HCT116 (cell line): ENCODE results near the gene CYP20A1. TPM values are rescaled to one million over a fixed set of nuclear protein-coding genes. Genes with fewer than 3 reads are reported as not detected.

Experiments
- ATAC-seq: fragments of 200-7000 bp; cut with Tn5 transposase; 2 replicates; pipeline ENCODE4 v1.9.1; 2020; ENCODE audit warnings: mild to moderate bottlenecking, moderate library complexity
- BruUV-seq: library from RNA; stranded (reverse); fragments of 400-500 nt; replicated peaks from 2 replicates; lab custom pipeline; 2021; lab: Mats Ljungman, UMichigan
- CTCF ChIA-PET: fragments of 300-600 bp; sonication (Branson Sonifier 250); formaldehyde crosslinking; loops from one replicate; lab custom pipeline; 2021; ENCODE audit warnings: antibody characterized with exemption; lab: Charles Lee
- POLR2A ChIA-PET: fragments of 300-600, 350-600 bp; sonication (Branson Sonifier 250); formaldehyde crosslinking; loops from one replicate; lab custom pipeline; 2021; ENCODE audit warnings: antibody characterized with exemption; lab: Charles Lee
- RAD21 ChIA-PET, 2 experiments: fragments of 300-600 bp; sonication (Branson Sonifier 250); formaldehyde crosslinking; loops; one replicate each; lab custom pipeline; 2023; ENCODE audit warnings: low total read pairs in 2 of 2; ENCODE audit not compliant: uncharacterized antibody in 2 of 2, unreplicated experiment in 2 of 2, low non-redundant PET in 1 of 2; lab: Charles Lee
- DNase-seq: peaks from one replicate; pipeline ENCODE4 v3.0.0-alpha.2; 2010; ENCODE audit warnings: low read depth, low spot score
- H2AFZ ChIP-seq: fragments of 200-600 bp; shearing (Covaris generic), sonication (generic); 2 replicates; pipeline ENCODE4 v1.6.1; 2017; ENCODE audit warnings: low read depth, mixed run types, mixed read lengths, antibody characterized with exemption, low read length; ENCODE audit not compliant: poor library complexity, severe bottlenecking
- H3K27ac ChIP-seq: 2 replicates; pipeline ENCODE4 v1.5.1; 2012; ENCODE audit warnings: low read depth, low read length
- H3K27me3 ChIP-seq: fragments of 200-600 bp; sonication (generic); 2 replicates; pipeline ENCODE4 v1.6.1; 2016; ENCODE audit warnings: mixed run types, low read length, mixed read lengths; ENCODE audit not compliant: insufficient read depth
- H3K36me3 ChIP-seq, 2 experiments: fragments of 200-500 bp in 1 of 2; fragments of 200-600 bp in 1 of 2; sonication (Bioruptor generic) in 1 of 2; sonication (generic) in 1 of 2; 2 replicates each; pipeline versions ENCODE4 v1.5.1 to v1.6.1; 2014 to 2016; ENCODE audit warnings: low read length in 2 of 2, inconsistent platforms in 1 of 2, mixed read lengths in 1 of 2, mixed run types in 1 of 2; ENCODE audit not compliant: insufficient read depth in 2 of 2, control insufficient read depth in 1 of 2
- H3K4me1 ChIP-seq, 2 experiments: fragments of 200-600 bp in 1 of 2; sonication (generic) in 1 of 2; 2 replicates each; pipeline versions ENCODE4 v1.5.1 to v1.6.1; 2012 to 2017; ENCODE audit warnings: low read length in 2 of 2, inconsistent platforms in 1 of 2, mild to moderate bottlenecking in 1 of 2, mixed read lengths in 1 of 2, mixed run types in 1 of 2, moderate library complexity in 1 of 2; ENCODE audit not compliant: insufficient read depth in 2 of 2, control insufficient read depth in 1 of 2
- H3K4me2 ChIP-seq: fragments of 200-600 bp; sonication (generic); 2 replicates; pipeline ENCODE4 v1.6.1; 2017; ENCODE audit warnings: mixed run types, low read length, mixed read lengths
- H3K4me3 ChIP-seq, 2 experiments: fragments of 200-600 bp in 1 of 2; sonication (generic) in 1 of 2; replicated peaks in 1 of 2; 2 replicates each; pipeline ENCODE4 v1.5.1; 2011 to 2016; ENCODE audit warnings: low read length in 2 of 2, control low read depth in 1 of 2, low read depth in 1 of 2, mild to moderate bottlenecking in 1 of 2, mixed read lengths in 1 of 2, mixed run types in 1 of 2
- H3K79me2 ChIP-seq: fragments of 200-600 bp; sonication (generic); 2 replicates; pipeline ENCODE4 v1.6.1; 2017; ENCODE audit warnings: mild to moderate bottlenecking, mixed run types, low read length, moderate library complexity, mixed read lengths; ENCODE audit not compliant: insufficient read depth
- H3K9ac ChIP-seq: fragments of 200-600 bp; sonication (generic); 2 replicates; pipeline ENCODE4 v1.6.1; 2016; ENCODE audit warnings: low read length, mixed read lengths
- H3K9me2 ChIP-seq: fragments of 200-600 bp; sonication (generic), shearing (Covaris generic); 2 replicates; pipeline ENCODE4 v1.6.1; 2017; ENCODE audit warnings: mixed run types, mild to moderate bottlenecking, moderate library complexity; ENCODE audit not compliant: insufficient read depth
- H3K9me3 ChIP-seq, 2 experiments: fragments of 200-500 bp in 1 of 2; fragments of 200-600 bp in 1 of 2; sonication (Bioruptor generic) in 1 of 2; sonication (generic) in 1 of 2; 2 replicates each; pipeline ENCODE4 v1.6.1; 2014 to 2017; ENCODE audit warnings: low read length in 2 of 2, mixed read lengths in 2 of 2, inconsistent platforms in 1 of 2, low read depth in 1 of 2, mild to moderate bottlenecking in 1 of 2, mixed run types in 1 of 2, moderate library complexity in 1 of 2; ENCODE audit not compliant: control insufficient read depth in 1 of 2, insufficient read depth in 1 of 2
- H4K20me1 ChIP-seq: fragments of 200-600 bp; sonication (generic), shearing (Covaris generic); 2 replicates; pipeline ENCODE4 v1.6.1; 2017; ENCODE audit warnings: mixed run types, mild to moderate bottlenecking, moderate library complexity; ENCODE audit not compliant: insufficient read depth
- CBX3 ChIP-seq: IDR thresholded peaks from 2 replicates; pipeline ENCODE4 v1.6.1; 2012; ENCODE audit warnings: low read depth
- EGR1 ChIP-seq: IDR thresholded peaks from 2 replicates; pipeline ENCODE4 v1.6.1; 2012; ENCODE audit warnings: low read depth
- EZH2 ChIP-seq: fragments of 200-600 bp; sonication (generic); IDR thresholded peaks from 2 replicates; pipeline ENCODE4 v1.6.1; 2017; ENCODE audit warnings: antibody characterized with exemption, mixed run types
- POLR2A ChIP-seq: IDR thresholded peaks from 2 replicates; pipeline ENCODE4 v1.7.0; 2011; ENCODE audit warnings: borderline replicate concordance; ENCODE audit not compliant: insufficient read depth, insufficient read length; ENCODE audit errors: extremely low read depth
- POLR2AphosphoS5 ChIP-seq: IDR thresholded peaks from 2 replicates; pipeline ENCODE4 v1.6.1; 2011; ENCODE audit warnings: mild to moderate bottlenecking, low read depth, low read length, moderate library complexity
- SIN3A ChIP-seq: IDR thresholded peaks from 2 replicates; pipeline ENCODE4 v1.6.1; 2012; ENCODE audit warnings: low read depth
- SP1 ChIP-seq: IDR thresholded peaks from 2 replicates; pipeline ENCODE4 v1.6.1; 2012; ENCODE audit warnings: low read depth
- SRF ChIP-seq: IDR thresholded peaks from 2 replicates; pipeline ENCODE4 v1.6.1; 2012; ENCODE audit warnings: low read depth
- YY1 ChIP-seq: IDR thresholded peaks from 2 replicates; pipeline ENCODE4 v1.6.1; 2011; ENCODE audit warnings: low read length, low read depth, moderate library complexity, mild to moderate bottlenecking; ENCODE audit not compliant: insufficient replicate concordance; ENCODE audit errors: extremely low read depth
- ZBTB33 ChIP-seq: IDR thresholded peaks from 2 replicates; pipeline ENCODE4 v1.6.1; 2011; ENCODE audit warnings: mild to moderate bottlenecking, low read length, moderate library complexity; ENCODE audit not compliant: insufficient replicate concordance; ENCODE audit errors: extremely low read depth
- ZFX ChIP-seq: fragments of 450-650 bp; IDR thresholded peaks from 2 replicates; pipeline ENCODE4 v1.6.1; 2017
- ZNF274 ChIP-seq: fragments of 200-500 bp; sonication (Bioruptor generic); IDR thresholded peaks from 2 replicates; pipeline ENCODE4 v1.6.1; 2014; ENCODE audit warnings: mild to moderate bottlenecking, low read depth, low read length, inconsistent platforms
- intact Hi-C: fragments of 100-400 bp; cut with micrococcal nuclease; formaldehyde crosslinking; loops from 2 replicates; pipeline ENCODE4 v1.10.0; 2022
- total RNA-seq: library from RNA; stranded (reverse); gene quantifications from one replicate; pipeline ENCODE4 v1.2.1, GENCODE V29; 2021; ENCODE audit not compliant: unreplicated experiment
- TF ChIP-seq, protein P1 (sequence below), 3 experiments: fragments of 200-600 bp in 1 of 3; sonication (generic) in 1 of 3; IDR thresholded peaks in 2 of 3; conservative IDR thresholded peaks in 1 of 3; 2 replicates each; pipeline ENCODE4 v1.5.1; 2012 to 2017; ENCODE audit warnings: low read depth in 2 of 3, low read length in 2 of 3, antibody characterized with exemption in 1 of 3, borderline replicate concordance in 1 of 3, control low read depth in 1 of 3, mild to moderate bottlenecking in 1 of 3, mixed read lengths in 1 of 3, mixed run types in 1 of 3, moderate library complexity in 1 of 3; ENCODE audit not compliant: insufficient read depth in 1 of 3
- TF ChIP-seq, protein P2 (sequence below): IDR thresholded peaks from 2 replicates; pipeline ENCODE4 v1.6.1; 2012; ENCODE audit warnings: low read depth

The CYP20A1 gene
- total RNA-seq, 1 experiment from 2014 or later = 10.0 TPM

DNA sequence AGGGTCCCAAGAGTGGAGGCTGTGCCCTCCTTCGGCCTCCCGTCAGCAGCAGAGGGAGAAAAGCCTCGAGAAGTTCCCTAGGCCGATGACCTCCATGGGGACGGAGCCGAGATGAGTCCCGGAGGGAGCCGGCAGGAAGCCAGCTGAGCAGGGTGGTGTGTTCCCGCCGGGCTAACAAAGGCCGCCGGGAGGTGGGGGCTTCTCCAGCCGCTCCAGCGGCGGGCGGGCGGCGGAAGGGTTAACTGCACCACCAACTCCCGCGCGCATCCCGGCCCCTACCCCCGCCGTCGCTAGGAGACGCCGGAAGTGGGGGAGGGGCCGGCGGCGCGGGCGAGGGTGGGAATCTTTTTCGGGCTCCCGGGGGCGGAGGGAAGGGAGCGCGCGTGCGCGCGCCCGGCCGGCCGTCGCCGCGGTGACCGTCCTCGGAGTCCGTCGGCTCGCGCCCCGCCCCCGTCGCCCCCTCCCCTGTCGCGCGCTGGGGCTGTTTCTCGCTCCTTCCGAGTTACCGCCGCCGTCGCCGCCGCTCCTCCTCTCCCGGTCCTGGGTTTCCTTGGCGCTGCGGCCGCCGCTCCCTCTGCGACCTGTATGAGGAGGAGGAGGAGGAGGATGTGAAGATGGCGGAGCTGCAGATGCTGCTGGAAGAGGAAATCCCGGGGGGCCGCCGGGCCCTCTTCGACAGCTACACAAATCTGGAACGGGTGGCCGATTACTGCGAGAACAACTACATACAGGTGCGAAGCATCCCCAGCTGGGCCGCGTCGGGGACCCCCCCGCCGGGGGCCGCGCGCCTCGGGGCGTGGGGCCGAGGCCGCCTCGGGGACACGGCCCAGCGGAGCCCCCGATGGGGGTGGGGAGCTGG is 89.3 kb downstream of the CYP20A1 start, which contains the start of gene ABI2:
ABI2 (plus strand) TSS at position 494 of the 859 bp plus-strand sequence; CDS start at position 615, 121 bp downstream.
- Histone ChIP-seq H3K4me3 (peak within 1 kb of the TSS; percentile 55 to 74), H3K9ac (peak within 1 kb of the TSS; percentile 83), H3K27ac (peak within 1 kb of the TSS; percentile 89), H3K79me2 (peaks cover 49% of the 10 kb centered on the region), H3K36me3 (no peaks in the 10 kb centered on the region), H3K27me3 (no peaks in the 10 kb centered on the region), H2AFZ (peak within 1 kb of the TSS; percentile 75), H3K4me2 (peak within 1 kb of the TSS; percentile 92), H3K4me1 (peaks cover 13 to 21% of the 10 kb centered on the region in 2 experiments), H4K20me1 (no peaks in the 10 kb centered on the region), H3K9me2 (no peaks in the 10 kb centered on the region), H3K9me3 (no peaks in the 10 kb centered on the region)
- ATAC-seq (peak; percentile 81), DNase-seq (peak; percentile 38)
- ChIA-PET RAD21 (no interaction called here), CTCF (no interaction called here), POLR2A (interaction anchor here (0.9 kb wide), 1 partner anchor 89 kb away, joined by 3 read pairs; the partner anchor contains the start of gene CYP20A1)
- no TSS peak for BruUV-seq
- TF ChIP-seq EGR1 (peak; percentile 85), SIN3A (peak; percentile 65), ZFX (peak; percentile 57), EZH2 (no peak), SRF (no peak), ZNF274 (no peak), ZBTB33 (peak; percentile 61), POLR2AphosphoS5 (peak; percentile 78), CBX3 (no peak), POLR2A (peak; percentile 60), YY1 (peak; percentile 56), SP1 (peak; percentile 39; the same call in 1 of the 2 replicates)
- TF ChIP-seq, protein P1, sequence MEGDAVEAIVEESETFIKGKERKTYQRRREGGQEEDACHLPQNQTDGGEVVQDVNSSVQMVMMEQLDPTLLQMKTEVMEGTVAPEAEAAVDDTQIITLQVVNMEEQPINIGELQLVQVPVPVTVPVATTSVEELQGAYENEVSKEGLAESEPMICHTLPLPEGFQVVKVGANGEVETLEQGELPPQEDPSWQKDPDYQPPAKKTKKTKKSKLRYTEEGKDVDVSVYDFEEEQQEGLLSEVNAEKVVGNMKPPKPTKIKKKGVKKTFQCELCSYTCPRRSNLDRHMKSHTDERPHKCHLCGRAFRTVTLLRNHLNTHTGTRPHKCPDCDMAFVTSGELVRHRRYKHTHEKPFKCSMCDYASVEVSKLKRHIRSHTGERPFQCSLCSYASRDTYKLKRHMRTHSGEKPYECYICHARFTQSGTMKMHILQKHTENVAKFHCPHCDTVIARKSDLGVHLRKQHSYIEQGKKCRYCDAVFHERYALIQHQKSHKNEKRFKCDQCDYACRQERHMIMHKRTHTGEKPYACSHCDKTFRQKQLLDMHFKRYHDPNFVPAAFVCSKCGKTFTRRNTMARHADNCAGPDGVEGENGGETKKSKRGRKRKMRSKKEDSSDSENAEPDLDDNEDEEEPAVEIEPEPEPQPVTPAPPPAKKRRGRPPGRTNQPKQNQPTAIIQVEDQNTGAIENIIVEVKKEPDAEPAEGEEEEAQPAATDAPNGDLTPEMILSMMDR (IDR thresholded peaks at IDR 0.05 in 2 of 3, conservative IDR thresholded peaks at IDR 0.05 in 1 of 3; ENCODE audit: borderline replicate concordance in 1 of 3, insufficient read depth in 1 of 3, low read depth in 2 of 3, low read length in 2 of 3) = no peak
- TF ChIP-seq, protein P2, sequence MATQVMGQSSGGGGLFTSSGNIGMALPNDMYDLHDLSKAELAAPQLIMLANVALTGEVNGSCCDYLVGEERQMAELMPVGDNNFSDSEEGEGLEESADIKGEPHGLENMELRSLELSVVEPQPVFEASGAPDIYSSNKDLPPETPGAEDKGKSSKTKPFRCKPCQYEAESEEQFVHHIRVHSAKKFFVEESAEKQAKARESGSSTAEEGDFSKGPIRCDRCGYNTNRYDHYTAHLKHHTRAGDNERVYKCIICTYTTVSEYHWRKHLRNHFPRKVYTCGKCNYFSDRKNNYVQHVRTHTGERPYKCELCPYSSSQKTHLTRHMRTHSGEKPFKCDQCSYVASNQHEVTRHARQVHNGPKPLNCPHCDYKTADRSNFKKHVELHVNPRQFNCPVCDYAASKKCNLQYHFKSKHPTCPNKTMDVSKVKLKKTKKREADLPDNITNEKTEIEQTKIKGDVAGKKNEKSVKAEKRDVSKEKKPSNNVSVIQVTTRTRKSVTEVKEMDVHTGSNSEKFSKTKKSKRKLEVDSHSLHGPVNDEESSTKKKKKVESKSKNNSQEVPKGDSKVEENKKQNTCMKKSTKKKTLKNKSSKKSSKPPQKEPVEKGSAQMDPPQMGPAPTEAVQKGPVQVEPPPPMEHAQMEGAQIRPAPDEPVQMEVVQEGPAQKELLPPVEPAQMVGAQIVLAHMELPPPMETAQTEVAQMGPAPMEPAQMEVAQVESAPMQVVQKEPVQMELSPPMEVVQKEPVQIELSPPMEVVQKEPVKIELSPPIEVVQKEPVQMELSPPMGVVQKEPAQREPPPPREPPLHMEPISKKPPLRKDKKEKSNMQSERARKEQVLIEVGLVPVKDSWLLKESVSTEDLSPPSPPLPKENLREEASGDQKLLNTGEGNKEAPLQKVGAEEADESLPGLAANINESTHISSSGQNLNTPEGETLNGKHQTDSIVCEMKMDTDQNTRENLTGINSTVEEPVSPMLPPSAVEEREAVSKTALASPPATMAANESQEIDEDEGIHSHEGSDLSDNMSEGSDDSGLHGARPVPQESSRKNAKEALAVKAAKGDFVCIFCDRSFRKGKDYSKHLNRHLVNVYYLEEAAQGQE = no peak
- intact Hi-C loops = no loop called here
